ENCODE results near the gene SAYSD1.
"Not testable (repeated sequence)": the region's sequence is repeated elsewhere in the genome, so short reads cannot be mapped to it uniquely, and the experiment has no call there.

Gene SAYSD1, protein sequence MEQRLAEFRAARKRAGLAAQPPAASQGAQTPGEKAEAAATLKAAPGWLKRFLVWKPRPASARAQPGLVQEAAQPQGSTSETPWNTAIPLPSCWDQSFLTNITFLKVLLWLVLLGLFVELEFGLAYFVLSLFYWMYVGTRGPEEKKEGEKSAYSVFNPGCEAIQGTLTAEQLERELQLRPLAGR

DNA sequence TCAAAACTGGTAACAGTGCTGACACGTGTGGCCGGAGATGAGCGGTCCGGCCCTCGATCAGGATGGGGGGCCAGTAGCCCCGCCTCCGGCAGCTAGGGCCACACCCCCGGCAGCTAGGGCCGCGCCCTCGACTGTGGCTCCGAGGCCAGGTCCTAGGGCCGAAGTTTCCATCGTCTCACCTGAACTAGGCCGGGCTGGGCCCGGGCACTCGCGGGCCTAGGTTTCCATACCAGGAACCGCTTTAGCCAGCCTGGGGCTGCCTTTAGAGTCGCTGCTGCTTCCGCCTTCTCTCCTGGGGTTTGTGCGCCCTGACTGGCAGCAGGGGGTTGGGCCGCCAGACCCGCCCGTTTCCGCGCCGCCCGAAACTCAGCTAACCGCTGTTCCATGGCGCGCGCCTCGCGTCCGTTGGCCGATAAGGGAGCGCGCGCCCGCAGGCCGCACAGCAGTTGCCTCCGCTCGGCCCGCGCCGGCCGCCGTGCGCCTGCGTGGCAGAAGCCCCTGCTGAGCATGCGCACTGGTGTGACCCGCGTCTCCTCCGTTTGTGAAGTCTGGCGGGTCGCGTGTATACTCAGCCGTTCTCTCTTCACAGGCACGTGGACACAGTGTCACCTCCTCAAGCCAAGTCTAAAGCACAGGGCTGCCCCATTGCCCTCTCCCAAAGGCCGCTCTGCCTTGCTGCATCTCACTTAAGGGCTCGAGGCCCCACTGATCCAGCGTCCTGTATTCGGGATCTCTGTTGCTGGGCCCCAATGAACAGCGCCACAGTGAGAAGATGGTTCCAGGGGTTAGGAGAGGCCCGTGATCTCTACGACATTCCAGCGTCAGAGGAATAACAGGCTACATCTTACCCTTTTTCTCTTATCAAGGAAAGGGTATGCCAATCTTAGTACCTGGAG lies at the start of gene SAYSD1:
Gene SAYSD1, minus strand, starts transcription at position 483 of the 896 bp plus-strand sequence. Its CDS starts 97 bp downstream, at position 386.
- peak; percentile 87 to 90 for DNase-seq (ENCODE audit: low read depth in 2 of 2)

DNA sequence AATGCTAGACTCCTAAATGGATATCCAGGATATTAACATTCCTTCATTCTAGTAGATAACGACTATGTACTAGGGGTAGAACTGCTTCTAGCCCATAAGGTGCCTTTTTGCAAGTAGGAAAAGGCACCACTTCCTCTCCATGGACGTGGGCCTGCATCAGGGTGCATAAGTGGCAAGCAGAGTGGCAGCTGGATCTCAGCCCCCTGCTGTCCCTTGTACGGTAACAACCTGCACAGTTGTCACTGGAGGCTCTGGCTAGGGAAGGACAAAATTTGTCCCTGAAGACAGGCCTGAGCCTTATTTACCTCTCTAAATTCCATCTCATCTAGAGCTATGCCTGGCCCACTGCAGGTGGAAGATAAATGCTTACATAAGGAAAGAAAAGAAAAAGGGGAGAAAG lies 42.5 kb upstream of the SAYSD1 start:
- DNase-seq (ENCODE audit: low read depth in 2 of 2) = no peak

DNA sequence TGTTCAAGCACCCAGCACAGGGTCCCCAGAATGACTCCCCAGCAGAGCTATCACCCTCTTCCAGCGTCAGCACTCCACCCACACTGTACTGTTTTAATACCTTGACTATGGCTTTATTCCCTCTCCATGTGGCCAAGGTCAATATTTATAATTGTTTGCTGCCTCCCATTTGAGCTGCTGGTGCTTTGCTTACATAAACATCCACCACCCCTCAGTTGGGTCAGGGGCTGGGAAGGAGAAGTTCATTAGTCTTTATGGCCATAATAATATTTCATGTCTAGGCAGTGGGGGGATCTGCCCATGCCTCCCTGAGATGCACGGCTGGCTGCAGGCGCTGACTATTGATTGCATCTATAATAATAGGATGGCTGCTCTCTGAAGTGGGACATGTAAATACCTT lies 41.8 kb upstream of the SAYSD1 start:
- DNase-seq (ENCODE audit: low read depth in 2 of 2) = no peak

DNA sequence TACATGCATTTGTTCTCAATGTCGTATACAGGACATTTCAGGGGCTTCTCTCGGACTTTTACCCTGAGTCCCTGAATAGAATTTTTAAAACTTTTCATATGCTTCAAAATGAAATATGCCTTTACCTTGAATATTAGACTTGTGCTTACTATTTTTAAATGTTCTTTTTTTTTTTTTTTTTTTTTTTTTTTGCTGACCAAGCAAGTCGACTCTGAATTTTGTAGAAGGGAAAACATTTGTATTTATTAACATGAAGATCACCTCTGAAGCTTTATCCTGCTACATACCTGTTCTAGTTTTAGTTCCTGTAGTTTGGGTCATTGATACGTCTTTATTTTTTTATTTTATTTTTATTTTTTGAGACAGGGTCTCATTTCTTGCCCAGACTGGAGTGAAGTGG lies 39.7 kb upstream of the SAYSD1 start:
- no peak for DNase-seq (ENCODE audit: low read depth in 2 of 2)

DNA sequence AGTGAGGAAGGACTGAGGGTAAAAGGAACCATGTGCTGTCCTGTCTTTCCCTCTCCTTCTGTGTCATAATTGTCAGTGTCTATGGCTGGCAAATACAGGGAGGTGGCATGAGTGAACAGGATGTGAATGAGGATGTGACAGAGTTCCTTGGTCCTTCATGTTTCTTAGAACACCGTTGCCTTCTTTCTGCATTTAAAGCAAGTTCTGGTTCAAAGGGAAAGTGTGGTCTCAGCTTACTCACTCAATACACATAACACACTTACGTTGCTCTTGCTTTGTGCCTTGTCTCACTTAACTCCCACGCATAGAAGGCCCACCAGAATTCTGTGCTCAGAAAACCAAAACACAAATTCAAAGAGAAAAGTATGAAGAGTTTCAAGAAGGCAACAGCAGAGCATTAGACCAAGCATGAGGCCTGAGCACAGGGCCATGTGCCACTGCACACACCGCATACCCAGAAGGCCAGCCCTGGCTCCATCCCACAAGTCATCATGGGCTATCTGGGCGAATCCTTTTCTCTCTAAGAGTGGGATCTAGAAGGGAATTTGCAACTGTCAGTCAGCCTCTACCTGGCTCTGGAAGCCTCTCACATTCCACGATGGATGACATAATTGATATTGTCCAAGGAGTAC lies 38.9 kb upstream of the SAYSD1 start:
- DNase-seq (ENCODE audit: low read depth in 2 of 2) = peak in 1 of 2 donors; percentile 2

DNA sequence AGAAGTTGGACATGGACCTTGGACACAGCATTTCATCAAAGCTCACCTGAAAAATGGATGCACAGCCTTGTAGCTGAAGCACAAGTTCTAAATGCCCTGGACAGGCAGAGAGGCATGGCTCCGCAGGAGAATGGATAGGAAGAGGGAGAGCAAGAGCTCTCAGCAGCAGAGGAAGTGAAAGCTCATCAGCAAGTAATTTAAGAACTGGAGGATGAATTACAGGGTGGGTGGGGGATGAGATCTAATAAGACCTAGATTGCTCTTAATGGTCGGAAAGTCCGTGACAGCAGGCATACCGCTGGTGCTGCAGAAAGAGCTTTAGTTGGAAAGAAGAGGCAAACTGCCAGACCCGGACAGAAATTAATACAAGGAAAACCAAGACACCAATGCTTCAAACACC lies 37.3 kb upstream of the SAYSD1 start:
- DNase-seq (ENCODE audit: low read depth in 2 of 2) = no peak

DNA sequence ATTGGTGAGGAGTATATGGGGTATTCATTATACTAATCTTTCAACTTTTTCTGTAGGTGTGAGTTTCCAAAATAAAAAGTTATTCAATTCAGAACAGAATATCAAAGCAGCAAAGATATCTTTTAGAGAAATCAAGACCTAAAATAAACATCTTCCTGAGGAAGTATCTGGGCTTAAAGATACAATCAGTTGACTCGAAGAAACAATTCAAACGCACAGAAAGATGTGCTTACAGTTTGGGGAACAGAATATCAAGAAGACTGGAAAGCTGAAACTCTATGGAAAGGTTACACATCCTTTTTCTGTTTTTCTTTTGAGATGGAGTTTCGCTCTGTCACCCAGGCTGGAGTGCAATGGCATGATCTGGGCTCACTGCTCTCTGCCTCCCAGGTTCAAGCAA lies 36.2 kb upstream of the SAYSD1 start:
- no peak for DNase-seq (ENCODE audit: low read depth in 2 of 2)

DNA sequence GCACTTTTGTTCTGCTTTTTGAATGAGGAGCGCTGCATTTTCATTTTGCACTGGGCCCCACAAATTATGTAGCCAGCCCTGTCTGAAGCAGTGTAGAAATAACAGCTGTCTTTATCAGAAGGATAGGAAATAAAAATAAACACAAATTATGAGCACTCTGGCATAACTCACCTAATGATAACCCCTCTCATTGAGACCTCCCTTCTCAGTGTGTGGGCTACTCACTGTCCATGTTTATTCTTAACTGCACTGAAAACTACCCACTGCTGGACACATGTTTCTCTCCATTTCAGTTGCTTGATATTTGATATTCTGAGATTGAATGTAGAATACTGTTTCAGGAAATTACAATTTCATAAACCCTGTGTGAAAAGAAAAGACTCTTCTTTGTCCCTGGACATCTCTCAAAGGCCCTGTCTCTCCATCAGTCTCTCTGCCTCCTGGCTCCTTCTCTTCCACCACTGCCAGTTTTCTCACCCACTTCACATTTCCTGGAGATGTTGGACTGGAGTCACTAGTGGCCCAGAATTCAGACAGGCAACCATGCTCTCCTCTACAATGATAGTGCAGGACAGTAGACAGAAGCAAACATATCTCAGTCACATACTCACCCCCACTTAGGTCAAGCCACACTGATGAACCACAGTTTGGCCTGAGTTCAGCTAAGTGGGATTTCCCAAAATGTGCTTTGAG lies 29.6 kb upstream of the SAYSD1 start:
- no peak for DNase-seq (ENCODE audit: low read depth in 2 of 2)

DNA sequence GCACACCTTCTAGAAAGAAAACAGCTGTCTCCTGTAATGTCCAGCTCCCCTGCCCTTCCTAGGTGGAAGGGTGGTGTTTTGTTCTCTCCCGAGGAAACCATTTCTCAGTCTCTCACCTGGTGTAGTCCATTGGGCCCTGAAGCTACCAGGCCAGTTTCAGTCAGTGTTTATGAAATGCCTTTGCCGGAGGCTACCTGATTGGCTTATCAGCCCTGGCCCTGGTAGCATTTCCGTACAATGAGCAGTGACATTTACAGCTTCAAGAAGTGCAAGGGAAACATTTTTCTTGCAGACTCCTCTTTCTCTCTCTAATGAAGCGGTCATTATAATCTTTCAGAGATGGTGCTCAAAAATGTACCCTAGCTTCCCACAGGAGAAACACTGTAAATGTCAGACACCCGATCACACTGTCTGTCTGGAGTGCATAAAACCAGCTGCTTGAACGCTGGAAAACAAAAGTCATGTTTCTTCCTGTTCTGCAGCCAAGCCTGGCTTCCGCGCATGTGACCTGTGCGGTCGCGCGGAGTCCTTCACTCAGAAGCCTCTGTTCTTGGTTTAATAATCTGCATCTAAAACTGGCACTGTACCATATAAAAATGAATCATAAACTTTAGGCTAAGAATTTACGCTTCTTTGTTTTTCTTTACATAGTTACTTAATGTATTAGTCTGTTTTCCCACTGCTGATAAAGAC lies 28.4 kb upstream of the SAYSD1 start:
- peak in 1 of 2 donors; percentile 24 for DNase-seq (ENCODE audit: low read depth in 2 of 2)

DNA sequence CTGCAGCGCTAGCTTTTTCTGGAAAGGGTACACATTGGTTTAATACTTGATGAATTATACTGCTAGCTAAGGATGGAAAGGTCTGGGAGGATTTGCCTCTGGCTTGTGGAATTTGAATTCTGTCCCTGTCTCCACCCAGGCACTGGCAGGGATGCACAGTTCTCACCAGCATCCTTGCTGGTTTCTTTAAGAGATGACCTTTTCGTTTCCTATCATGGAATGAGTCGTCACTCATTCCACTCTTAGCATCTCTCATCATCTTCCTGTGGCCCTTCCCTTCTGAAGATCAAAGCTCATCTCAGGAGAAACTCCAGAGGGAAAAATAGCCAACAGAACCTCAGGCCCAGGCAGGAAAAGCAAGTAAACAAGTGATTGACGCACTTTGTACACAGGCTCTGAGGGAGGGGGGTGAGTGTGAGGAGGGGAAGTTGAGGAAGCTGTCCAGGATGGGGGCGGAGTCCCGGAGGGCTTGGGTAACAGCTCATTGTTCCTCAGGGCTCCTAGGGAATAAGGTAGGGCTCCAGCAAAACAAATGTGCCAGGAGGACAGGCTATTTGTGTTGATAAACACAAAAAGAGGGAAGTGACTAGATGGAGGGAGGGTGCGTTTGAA lies 25.7 kb upstream of the SAYSD1 start:
- DNase-seq (ENCODE audit: low read depth in 2 of 2) = no peak

DNA sequence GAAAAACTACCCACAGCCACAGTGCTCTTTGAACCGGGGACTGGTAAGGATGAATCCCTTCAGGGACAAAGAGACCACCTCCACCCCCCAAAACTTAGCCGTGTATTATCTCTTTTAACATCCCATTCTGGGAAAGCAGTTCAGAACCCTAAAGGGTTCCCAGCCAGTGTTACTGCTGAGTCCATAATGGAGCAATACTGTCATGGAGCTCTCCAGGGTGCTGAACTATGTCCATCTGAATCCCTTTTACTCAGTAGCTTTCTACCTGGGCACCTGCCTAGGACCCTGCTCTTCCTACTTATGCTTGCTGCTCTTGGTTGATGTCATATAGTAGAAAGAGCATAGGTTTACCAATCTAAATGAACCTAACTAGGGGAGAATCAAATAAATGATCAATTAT lies 22.3 kb upstream of the SAYSD1 start:
- DNase-seq (ENCODE audit: low read depth in 2 of 2) = no peak

DNA sequence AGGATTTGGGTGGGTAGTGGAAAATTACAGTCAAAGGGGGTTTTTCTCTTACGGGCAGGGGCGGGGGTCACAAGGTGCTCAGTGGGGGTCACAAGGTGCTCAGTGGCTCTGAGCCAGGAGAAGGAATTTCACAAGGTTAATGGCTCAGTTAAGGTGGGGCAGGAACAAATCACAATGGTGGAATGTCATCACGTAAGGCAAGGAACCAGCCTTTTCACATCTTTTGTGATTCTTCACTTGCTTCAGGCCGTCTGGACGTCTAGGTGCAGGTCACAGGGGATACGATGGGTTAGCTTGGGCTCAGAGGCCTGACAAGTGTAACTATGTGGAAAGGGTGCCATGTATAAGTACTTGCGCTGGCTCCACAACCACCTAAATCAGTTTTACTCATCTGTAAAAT lies 21.2 kb upstream of the SAYSD1 start:
- DNase-seq (ENCODE audit: low read depth in 2 of 2) = not testable (repeated sequence)

DNA sequence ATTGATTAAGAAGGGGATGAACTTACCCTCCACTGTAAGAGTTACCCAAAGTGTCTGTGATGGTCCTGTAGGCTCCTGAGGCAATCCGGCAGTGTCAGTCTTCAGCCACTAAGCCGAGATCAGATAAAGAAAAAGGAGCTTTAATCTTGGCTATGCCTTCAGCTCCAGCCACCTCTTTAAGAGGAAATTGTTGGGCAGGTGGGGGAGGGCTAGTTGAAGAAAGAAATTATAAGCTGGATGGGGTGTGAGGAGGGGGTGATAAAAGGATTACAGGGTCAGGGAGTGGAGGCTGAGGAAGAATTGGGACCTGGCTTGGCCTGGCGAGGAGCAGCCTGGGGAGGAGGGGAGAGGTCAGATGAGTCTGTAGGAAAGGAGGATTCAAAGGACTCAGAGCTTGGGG lies 19.8 kb upstream of the SAYSD1 start:
- DNase-seq (ENCODE audit: low read depth in 2 of 2) = not testable (repeated sequence)

DNA sequence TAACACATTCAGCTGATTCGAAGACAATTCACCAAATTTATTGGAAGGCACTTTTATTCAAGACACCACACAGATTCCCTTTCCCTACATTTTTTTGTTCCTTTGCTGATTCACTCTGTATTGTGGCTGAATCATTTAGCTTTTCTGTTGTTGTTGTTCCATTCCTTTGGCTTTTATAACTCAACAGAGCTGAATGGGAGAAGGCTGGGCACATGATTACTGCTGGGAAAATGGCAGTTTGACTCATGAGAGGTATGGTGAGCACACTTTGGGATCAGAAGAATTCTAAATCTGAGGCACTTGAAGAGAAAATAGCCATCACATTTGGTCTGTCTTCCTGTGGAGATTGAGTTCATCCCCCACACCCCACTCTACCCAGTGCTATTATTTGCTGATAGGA lies 15.7 kb upstream of the SAYSD1 start:
- no peak for DNase-seq (ENCODE audit: low read depth in 2 of 2)

DNA sequence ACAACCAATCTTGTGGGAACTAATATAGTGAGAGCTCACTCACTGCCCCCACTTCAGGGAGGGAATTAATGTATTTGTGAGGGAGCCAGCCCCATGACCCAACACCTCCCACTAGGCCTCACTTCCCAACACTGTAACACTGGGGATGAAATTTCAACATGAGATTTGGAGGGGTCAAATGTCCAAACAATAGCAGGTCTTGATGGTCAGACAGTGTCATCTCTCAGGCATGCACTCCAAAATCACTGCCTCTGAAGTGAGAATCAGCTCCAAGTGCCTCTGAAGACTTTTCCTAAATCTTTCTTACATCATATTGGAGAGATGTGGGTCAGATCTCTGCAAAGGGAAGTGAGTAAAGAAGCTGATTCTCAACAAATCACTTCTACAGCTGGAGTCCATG lies 13.8 kb upstream of the SAYSD1 start:
- no peak for DNase-seq (ENCODE audit: low read depth in 2 of 2)

DNA sequence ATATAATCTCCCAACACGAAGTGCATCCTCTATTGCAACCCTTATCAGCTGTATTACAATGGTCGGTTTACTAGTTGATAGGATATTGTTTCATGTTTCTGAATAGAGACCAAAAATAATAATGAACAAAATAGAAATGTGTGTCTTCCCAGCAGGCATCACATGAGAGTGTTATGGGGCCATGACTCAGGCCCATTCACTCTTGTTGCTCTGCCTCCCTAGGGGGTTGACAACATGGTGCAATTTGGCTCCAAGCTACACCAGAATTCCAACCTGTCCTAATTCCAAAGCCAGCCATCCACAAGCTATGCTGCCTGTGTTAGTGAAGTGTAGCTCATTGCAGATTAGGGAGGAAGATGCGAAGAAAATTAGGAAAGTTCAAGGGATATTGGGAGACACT lies 13.1 kb upstream of the SAYSD1 start:
- DNase-seq (ENCODE audit: low read depth in 2 of 2) = no peak

DNA sequence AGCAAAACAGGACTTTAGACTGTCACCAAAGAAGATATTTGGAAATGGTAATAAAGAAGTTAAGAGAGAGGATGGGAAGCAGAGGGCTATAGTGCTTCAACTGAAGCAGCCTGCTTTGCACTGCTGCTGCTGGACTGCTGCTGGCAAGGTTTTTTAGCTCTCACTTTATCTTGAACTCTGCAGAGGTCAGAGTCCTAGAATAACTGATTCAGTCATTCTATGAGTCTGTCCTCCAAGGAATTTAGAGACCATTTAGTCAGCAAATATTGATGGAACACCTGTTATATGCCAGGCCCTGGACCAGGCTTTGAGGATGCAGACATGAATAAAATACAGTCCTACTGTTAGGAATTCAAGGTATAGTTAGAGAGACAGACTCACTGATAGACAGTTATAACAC lies 9.1 kb upstream of the SAYSD1 start:
- DNase-seq (ENCODE audit: low read depth in 2 of 2) = no peak

DNA sequence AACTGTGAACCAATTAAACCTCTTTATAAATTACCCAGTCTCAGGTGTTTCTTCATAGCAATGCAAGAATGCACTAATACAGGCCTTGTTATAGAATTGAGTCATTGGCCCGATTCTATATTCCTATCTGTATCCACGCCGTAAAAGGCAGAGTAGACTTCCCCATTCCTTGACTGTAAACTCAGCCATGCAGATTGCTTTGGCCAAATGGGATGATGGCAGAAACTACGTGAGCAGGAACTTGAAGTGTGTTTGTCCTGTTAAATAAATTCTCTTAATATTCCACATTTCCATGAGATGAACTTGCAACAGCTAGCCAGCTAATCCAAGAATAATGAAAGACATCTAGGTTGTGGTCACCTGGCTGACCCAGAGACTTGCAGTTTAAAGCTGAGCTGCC lies 3.9 kb upstream of the SAYSD1 start:
- DNase-seq (ENCODE audit: low read depth in 2 of 2) = no peak

DNA sequence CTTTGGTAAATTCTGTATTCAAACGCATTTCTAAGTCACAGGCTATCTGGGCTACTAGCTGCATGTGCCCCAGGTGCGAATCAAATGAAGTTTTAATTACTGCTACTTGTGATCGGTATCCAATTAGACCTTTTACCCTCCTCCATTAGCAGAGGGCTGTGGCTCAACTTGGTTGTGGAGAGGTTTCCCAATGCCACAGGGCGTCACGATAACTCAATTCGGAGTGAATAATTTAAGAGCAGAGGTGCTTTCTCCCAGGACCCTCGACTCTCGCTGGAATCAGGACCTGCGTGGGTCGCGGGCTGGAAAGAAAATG lies 640 bp downstream of the SAYSD1 start:
- no peak for DNase-seq (ENCODE audit: low read depth in 2 of 2)

DNA sequence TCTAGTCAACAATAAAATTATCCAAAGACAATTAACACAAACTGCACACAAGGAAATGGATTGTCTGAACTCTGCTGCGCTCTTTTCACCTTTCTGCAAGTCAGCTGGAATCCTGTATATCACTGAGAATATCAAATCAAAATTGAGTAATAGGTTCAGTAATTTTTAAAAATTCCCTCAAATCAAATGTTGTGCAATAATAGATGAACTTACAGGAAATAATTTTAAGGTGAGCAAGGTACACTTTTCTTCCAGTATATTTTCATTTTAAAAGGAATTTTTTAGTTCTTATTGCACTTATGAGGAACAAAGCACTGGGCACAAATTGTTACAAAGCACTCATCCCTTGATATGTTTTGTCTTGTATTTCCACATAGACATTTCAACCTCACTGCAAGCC lies 1.2 kb downstream of the SAYSD1 start:
- DNase-seq (ENCODE audit: low read depth in 2 of 2) = no peak

DNA sequence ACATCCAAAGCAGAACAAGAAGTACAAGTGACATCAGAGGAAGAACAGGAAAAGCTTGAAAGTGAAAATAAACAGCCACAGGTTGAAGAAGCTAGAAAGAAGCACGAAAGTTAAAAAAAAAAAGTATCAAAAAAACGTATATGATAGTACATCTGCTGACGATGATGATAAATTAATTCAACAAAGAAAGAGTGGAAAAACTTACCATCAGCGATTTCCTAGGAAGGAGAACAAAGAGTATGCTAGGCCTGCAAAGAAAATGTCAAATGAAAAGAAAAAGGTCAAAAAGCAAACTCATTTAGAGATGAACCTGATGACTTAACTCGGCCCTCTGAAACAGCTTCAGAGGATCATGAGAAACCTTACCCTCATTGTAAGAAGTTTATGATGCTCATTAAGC lies 3.7 kb downstream of the SAYSD1 start:
- DNase-seq (ENCODE audit: low read depth in 2 of 2) = no peak
